DOHH2 (cell line): ENCODE results near the gene TDRD7.

ENCODE experiments used
- EZH2phosphoT487 ChIP-seq: fragments of 200-600 bp; sonication (generic); IDR thresholded peaks from 2 replicates; pipeline ENCODE4 v1.6.1; 2017; ENCODE audit warnings: borderline replicate concordance, mild to moderate bottlenecking, antibody characterized with exemption, low read length, moderate library complexity, mixed read lengths
- TF ChIP-seq, protein P1 (sequence below): fragments of 200-600 bp; sonication (generic); IDR thresholded peaks from one replicate; pipeline ENCODE4 v1.5.1; 2014; ENCODE audit warnings: antibody characterized with exemption, mild to moderate bottlenecking, low read depth, low read length; ENCODE audit not compliant: poor library complexity, severe bottlenecking

DNA sequence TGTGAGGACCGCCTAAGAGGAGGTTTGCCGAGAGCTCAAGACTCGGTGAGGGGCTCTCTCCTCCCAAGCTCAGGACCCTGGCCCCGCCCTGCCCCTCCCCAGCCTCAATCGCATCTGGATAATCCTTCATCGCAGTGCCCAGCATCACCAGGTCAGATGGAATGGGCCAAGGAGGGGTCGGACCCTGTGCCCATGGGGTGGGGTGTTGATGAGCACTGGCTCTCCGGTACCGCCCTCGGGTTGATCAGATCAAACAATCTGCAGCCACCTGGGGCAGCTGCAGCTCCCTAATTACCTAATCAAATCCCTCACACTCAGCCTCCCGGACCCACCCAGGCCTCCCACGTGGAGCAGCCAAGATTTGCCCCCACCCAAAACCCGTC is 24.4 kb upstream of the TDRD7 start:
- TF ChIP-seq, protein P1, sequence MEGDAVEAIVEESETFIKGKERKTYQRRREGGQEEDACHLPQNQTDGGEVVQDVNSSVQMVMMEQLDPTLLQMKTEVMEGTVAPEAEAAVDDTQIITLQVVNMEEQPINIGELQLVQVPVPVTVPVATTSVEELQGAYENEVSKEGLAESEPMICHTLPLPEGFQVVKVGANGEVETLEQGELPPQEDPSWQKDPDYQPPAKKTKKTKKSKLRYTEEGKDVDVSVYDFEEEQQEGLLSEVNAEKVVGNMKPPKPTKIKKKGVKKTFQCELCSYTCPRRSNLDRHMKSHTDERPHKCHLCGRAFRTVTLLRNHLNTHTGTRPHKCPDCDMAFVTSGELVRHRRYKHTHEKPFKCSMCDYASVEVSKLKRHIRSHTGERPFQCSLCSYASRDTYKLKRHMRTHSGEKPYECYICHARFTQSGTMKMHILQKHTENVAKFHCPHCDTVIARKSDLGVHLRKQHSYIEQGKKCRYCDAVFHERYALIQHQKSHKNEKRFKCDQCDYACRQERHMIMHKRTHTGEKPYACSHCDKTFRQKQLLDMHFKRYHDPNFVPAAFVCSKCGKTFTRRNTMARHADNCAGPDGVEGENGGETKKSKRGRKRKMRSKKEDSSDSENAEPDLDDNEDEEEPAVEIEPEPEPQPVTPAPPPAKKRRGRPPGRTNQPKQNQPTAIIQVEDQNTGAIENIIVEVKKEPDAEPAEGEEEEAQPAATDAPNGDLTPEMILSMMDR = no peak
- TF ChIP-seq EZH2phosphoT487 = no peak
